Mesendoderm (in vitro differentiated cells): ENCODE measurements around the gene TP63.

Source experiments
- DNase-seq: peaks from one replicate; pipeline ENCODE4 v3.0.0; 2013
- H2AK5ac ChIP-seq: 2 replicates; pipeline ENCODE4 v1.6.1; 2013; ENCODE audit warnings: low read length, inconsistent platforms
- H2BK120ac ChIP-seq: 2 replicates; pipeline ENCODE4 v1.6.1; 2013; ENCODE audit warnings: low read depth, mild to moderate bottlenecking, low read length, moderate library complexity, mixed read lengths
- H2BK15ac ChIP-seq: replicated peaks from 2 replicates; pipeline ENCODE4 v1.6.1; 2013; ENCODE audit warnings: low read depth, mild to moderate bottlenecking, moderate library complexity
- H2BK5ac ChIP-seq: 2 replicates; pipeline ENCODE4 v1.6.1; 2013; ENCODE audit warnings: low read length, inconsistent platforms
- H3K18ac ChIP-seq: 2 replicates; pipeline ENCODE4 v1.6.1; 2013; ENCODE audit warnings: mild to moderate bottlenecking, low read length, mixed read lengths
- H3K23ac ChIP-seq: one replicate; pipeline ENCODE4 v1.6.1; 2013; ENCODE audit warnings: low read length
- H3K27ac ChIP-seq: 2 replicates; pipeline ENCODE4 v1.5.1; 2013; ENCODE audit warnings: low read depth, mild to moderate bottlenecking, inconsistent platforms, low read length, moderate library complexity
- H3K27me3 ChIP-seq: 2 replicates; pipeline ENCODE4 v1.6.1; 2013; ENCODE audit warnings: low read length, control low read depth, mild to moderate bottlenecking, inconsistent platforms; ENCODE audit not compliant: insufficient read depth, poor library complexity
- H3K36me3 ChIP-seq: 2 replicates; pipeline ENCODE4 v1.6.1; 2013; ENCODE audit warnings: low read length, inconsistent platforms; ENCODE audit not compliant: control insufficient read depth, insufficient read depth
- H3K4ac ChIP-seq: one replicate; pipeline ENCODE4 v1.6.1; 2013; ENCODE audit warnings: low read depth, mild to moderate bottlenecking, low read length, moderate library complexity
- H3K4me1 ChIP-seq: 2 replicates; pipeline ENCODE4 v1.6.1; 2013; ENCODE audit warnings: low read depth, low read length, inconsistent platforms; ENCODE audit not compliant: control insufficient read depth
- H3K4me2 ChIP-seq: 2 replicates; pipeline ENCODE4 v1.6.1; 2013; ENCODE audit warnings: low read length
- H3K4me3 ChIP-seq: 2 replicates; pipeline ENCODE4 v1.5.1; 2013; ENCODE audit warnings: mild to moderate bottlenecking, low read length
- H3K56ac ChIP-seq: one replicate; pipeline ENCODE4 v1.6.1; 2013; ENCODE audit warnings: low read length
- H3K79me1 ChIP-seq: 2 replicates; pipeline ENCODE4 v1.6.1; 2013; ENCODE audit warnings: low read length, inconsistent platforms
- H3K79me2 ChIP-seq: 2 replicates; pipeline ENCODE4 v1.6.1; 2013; ENCODE audit warnings: mild to moderate bottlenecking, low read length; ENCODE audit not compliant: control insufficient read depth, insufficient read depth
- H3K9ac ChIP-seq: 2 replicates; pipeline ENCODE4 v1.6.1; 2013; ENCODE audit warnings: low read length, inconsistent platforms
- H4K5ac ChIP-seq: one replicate; pipeline ENCODE4 v1.6.1; 2013; ENCODE audit warnings: low read length
- H4K8ac ChIP-seq: one replicate; pipeline ENCODE4 v1.6.1; 2013; ENCODE audit warnings: low read depth, mild to moderate bottlenecking, control low read depth, low read length, moderate library complexity
- WGBS: extraction: QIAGEN DNeasy Blood & Tissue Kit; methylation state at CpG from one replicate; pipeline ENCODE4 v1.1.7; 2013; ENCODE audit warnings: low lambda C conversion rate, missing lambda C conversion rate; ENCODE audit not compliant: insufficient coverage; ENCODE audit errors: extremely low coverage; 5-methylcytosine and 5-hydroxymethylcytosine counted together

Gene TP63

DNA sequence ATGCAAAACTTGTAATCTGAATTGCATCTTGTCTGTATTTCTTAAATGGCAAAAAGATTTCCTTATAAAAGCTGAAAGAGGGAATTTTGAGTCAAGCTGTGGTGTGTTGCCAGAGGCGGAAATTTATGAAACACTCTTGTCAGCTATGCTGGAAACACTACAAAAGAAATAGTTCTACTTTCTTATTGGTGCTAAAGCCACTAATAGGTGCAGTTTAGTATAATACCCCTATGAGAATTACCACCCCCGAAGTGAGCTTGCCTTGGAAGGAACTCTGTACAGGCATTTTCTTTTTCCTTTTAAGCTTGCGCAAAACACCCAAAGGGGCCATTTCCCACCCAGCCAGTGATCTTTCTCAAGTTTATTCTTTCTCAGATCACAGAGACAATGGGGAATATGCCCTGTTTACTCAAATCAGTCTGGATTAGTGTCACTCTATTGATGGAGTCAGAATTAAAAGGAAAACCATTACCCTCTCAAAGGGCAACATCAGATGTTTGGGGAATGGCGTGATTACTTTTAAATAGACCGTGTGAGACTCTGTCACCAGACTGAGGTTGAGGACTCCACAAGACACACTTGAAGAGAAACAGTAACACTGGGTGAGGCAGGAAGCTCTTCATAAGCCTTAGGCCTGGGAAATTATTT lies 166.0 kb downstream of the TP63 start:
- Histone ChIP-seq H3K79me1 (no peaks in the 10 kb centered on the region), H3K79me2 (no peaks in the 10 kb centered on the region), H3K4me3 (no peak overlapping the region), H3K4me1 (no peaks in the 10 kb centered on the region), H3K23ac (no peak overlapping the region), H3K27ac (no peak overlapping the region), H3K56ac (no peak overlapping the region), H3K9ac (no peak overlapping the region), H4K5ac (no peak overlapping the region), H3K4ac (no peak overlapping the region), H3K36me3 (no peaks in the 10 kb centered on the region), H4K8ac (no peak overlapping the region), H2AK5ac (no peak overlapping the region), H3K27me3 (no peaks in the 10 kb centered on the region), H3K18ac (peak overlapping the region; percentile 80), H2BK15ac (no peak overlapping the region), H3K4me2 (no peak overlapping the region), H2BK5ac (no peak overlapping the region), H2BK120ac (no peak overlapping the region)
- no CpG with 5 or more reads among the region's 5 CpGs for WGBS
- no peak for DNase-seq

DNA sequence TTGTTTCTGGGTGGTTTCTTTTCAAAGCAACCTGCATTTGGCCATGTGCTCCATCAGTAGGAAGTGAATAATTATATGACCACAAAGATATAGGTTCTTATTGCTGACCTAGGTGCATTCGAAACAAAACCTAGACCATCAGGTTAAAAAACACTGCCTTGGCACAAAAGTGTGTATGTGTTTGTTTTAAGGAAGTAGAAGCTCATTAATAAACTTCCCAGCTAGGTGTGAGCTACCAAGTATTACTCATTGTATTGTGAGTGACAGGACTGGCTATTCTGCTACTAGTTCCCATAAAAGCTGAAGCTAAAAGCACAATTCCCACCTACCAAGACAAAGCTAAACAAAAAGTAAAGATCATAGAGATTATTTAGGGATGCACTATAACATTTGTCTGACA lies 168.2 kb downstream of the TP63 start:
- Histone ChIP-seq H3K4ac (no peak overlapping the region), H3K4me3 (no peak overlapping the region), H3K79me1 (no peaks in the 10 kb centered on the region), H3K27ac (no peak overlapping the region), H2BK5ac (no peak overlapping the region), H2BK15ac (no peak overlapping the region), H3K79me2 (no peaks in the 10 kb centered on the region), H3K56ac (no peak overlapping the region), H2AK5ac (no peak overlapping the region), H3K23ac (no peak overlapping the region), H3K4me2 (no peak overlapping the region), H4K5ac (no peak overlapping the region), H2BK120ac (no peak overlapping the region), H3K4me1 (no peaks in the 10 kb centered on the region), H4K8ac (no peak overlapping the region), H3K18ac (no peak overlapping the region), H3K9ac (no peak overlapping the region), H3K27me3 (no peaks in the 10 kb centered on the region), H3K36me3 (no peaks in the 10 kb centered on the region)
- DNase-seq, result no peak
- no CpG with 5 or more reads among the region's 1 CpG for WGBS

DNA sequence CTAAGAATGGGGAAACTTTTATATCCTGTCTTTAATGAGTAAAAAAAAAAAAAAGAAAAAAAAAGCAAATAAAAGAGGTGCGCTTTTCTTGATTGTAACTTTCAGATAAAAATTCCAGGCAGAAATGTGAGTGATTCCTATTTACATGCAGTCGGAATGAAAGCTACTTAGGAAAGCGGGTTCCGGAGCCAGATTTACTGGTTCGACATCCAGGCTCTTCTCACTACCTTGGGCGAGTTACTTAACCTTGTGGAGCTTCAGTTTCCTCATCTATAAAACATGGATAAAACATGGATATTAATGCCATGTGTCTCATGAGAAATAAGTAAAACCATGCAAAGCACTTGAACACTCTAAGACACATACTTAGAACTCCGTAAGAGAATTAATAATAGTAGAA lies 169.2 kb downstream of the TP63 start:
- DNase-seq, result no peak
- Histone ChIP-seq H3K4ac (no peak overlapping the region), H3K4me2 (no peak overlapping the region), H3K18ac (no peak overlapping the region), H3K79me2 (no peaks in the 10 kb centered on the region), H3K4me3 (no peak overlapping the region), H4K8ac (no peak overlapping the region), H2BK15ac (no peak overlapping the region), H3K27ac (no peak overlapping the region), H3K4me1 (no peaks in the 10 kb centered on the region), H3K36me3 (no peaks in the 10 kb centered on the region), H3K27me3 (no peaks in the 10 kb centered on the region), H3K9ac (no peak overlapping the region), H2BK120ac (no peak overlapping the region), H3K56ac (no peak overlapping the region), H3K79me1 (no peaks in the 10 kb centered on the region), H3K23ac (no peak overlapping the region), H2AK5ac (no peak overlapping the region), H2BK5ac (no peak overlapping the region), H4K5ac (no peak overlapping the region)
- no CpG with 5 or more reads among the region's 7 CpGs for WGBS

DNA sequence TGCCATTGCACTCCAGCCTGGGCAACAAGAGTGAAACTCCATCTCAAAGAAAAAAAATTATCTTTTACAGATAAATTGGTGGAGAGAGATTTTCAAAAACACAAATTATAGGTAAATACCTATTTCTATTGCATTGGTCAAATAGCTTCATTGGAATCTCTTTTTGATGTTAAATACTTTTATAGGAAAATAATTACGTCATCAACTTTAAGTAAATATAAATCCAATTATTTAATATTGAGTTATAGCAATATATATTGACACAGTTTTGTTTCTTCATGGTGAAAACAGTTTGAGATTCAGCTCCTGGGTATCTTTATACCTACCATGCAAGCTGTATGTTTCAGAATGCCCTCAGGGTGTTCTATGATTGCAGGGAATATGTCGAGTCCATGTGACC lies 172.1 kb downstream of the TP63 start:
- Histone ChIP-seq H2AK5ac (no peak overlapping the region), H3K23ac (no peak overlapping the region), H2BK15ac (no peak overlapping the region), H3K27ac (no peak overlapping the region), H3K4ac (no peak overlapping the region), H2BK5ac (no peak overlapping the region), H3K18ac (no peak overlapping the region), H3K9ac (no peak overlapping the region), H3K27me3 (no peaks in the 10 kb centered on the region), H4K8ac (no peak overlapping the region), H3K4me2 (no peak overlapping the region), H3K4me1 (peaks cover 6% of the 10 kb centered on the region), H4K5ac (no peak overlapping the region), H2BK120ac (no peak overlapping the region), H3K4me3 (no peak overlapping the region), H3K79me1 (no peaks in the 10 kb centered on the region), H3K79me2 (no peaks in the 10 kb centered on the region), H3K56ac (no peak overlapping the region), H3K36me3 (no peaks in the 10 kb centered on the region)
- DNase-seq, result no peak
- no CpG with 5 or more reads among the region's 2 CpGs for WGBS

DNA sequence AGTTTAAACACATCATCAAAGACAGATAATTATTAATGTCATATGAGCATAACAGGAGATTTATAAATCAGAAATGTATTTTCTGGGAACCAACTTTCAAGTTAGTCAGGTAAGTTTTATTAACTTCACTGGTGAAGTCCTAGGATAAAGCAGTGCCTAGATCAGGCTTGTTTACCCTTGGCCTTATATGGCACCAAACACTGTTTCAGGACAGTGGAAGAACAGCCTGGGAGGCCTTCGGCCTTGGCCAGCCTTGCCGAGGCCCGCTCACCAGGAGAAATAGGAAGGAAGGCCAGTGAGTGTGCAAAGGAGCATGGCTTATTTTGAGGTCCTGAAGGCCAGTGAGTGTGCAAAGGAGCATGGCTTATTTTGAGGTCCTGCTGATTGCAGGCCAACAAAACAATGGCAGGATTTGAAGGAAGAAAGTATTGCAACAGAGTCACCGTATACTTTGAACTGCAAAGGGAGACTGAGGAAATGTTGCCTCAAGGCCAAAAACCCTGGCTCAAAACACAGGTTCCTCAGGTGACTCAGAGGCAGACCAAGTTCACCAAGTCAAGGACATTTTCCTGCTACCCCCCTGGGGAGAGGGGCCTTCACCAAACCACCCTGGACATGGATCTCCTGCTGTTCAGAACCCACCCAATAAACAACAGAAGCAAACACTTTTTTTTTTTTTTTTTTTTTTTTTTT lies 174.3 kb downstream of the TP63 start:
- Histone ChIP-seq H3K23ac (no peak overlapping the region), H3K4me3 (no peak overlapping the region), H3K27me3 (no peaks in the 10 kb centered on the region), H2BK120ac (no peak overlapping the region), H2BK15ac (peak overlapping the region; percentile 2), H3K4ac (no peak overlapping the region), H3K9ac (no peak overlapping the region), H3K79me1 (no peaks in the 10 kb centered on the region), H3K18ac (no peak overlapping the region), H4K5ac (no peak overlapping the region), H3K36me3 (no peaks in the 10 kb centered on the region), H3K79me2 (no peaks in the 10 kb centered on the region), H3K4me2 (no peak overlapping the region), H2AK5ac (no peak overlapping the region), H3K56ac (no peak overlapping the region), H4K8ac (no peak overlapping the region), H3K4me1 (peaks cover 6% of the 10 kb centered on the region), H3K27ac (no peak overlapping the region), H2BK5ac (no peak overlapping the region)
- DNase-seq, result no peak
- no CpG with 5 or more reads among the region's 4 CpGs for WGBS
